Urothelium cell line (cell line): ENCODE measurements around the gene TNFRSF4.
"Not testable (repeated sequence)": the region's sequence is repeated elsewhere in the genome, so short reads cannot be mapped to it uniquely, and the experiment has no call there.

Experiments used
- DNase-seq: peaks from one replicate; pipeline ENCODE4 v3.0.0; 2011; ENCODE audit warnings: low spot score, mixed read lengths
- FAIRE-seq: peaks from 2 replicates; lab custom pipeline; 2011; peaks lifted over from hg19 to GRCh38; lab: Jason Lieb, UNC

Gene TNFRSF4

GRCh38 chr1:1185101-1185765, 28.7 kb downstream of the TNFRSF4 start:
- FAIRE-seq (no peak), DNase-seq (no peak)

GRCh38 chr1:1183833-1184775, 29.8 kb downstream of the TNFRSF4 start:
- DNase-seq (no peak), FAIRE-seq (no peak)

GRCh38 chr1:1183221-1183747, 30.7 kb downstream of the TNFRSF4 start:
- DNase-seq (no peak), FAIRE-seq (no peak)

GRCh38 chr1:1182491-1183220, 31.3 kb downstream of the TNFRSF4 start:
- DNase-seq (no peak), FAIRE-seq (no peak)

GRCh38 chr1:1181938-1182410, 32.0 kb downstream of the TNFRSF4 start:
- FAIRE-seq (no peak), DNase-seq (no peak)

- no peak for FAIRE-seq
These were observed 32.6 kb downstream of the TNFRSF4 start for GRCh38 chr1:1181129-1181937.

GRCh38 chr1:1179983-1180861, 33.7 kb downstream of the TNFRSF4 start:
- FAIRE-seq: no peak
- no peak for DNase-seq

More at GRCh38 chr1:1181129-1181937, 32.6 kb downstream of the TNFRSF4 start:
- no peak for DNase-seq

- no peak for DNase-seq
- no peak for FAIRE-seq
These were observed 34.5 kb downstream of the TNFRSF4 start for GRCh38 chr1:1179346-1179982.

- no peak for DNase-seq
- FAIRE-seq: no peak
These were observed 35.1 kb downstream of the TNFRSF4 start for GRCh38 chr1:1178794-1179331.

GRCh38 chr1:1177452-1178206, 36.3 kb downstream of the TNFRSF4 start:
- FAIRE-seq (no peak), DNase-seq (no peak)

GRCh38 chr1:1176931-1177330, 37.0 kb downstream of the TNFRSF4 start:
- FAIRE-seq: no peak
- DNase-seq: no peak

GRCh38 chr1:1176063-1176761, 37.7 kb downstream of the TNFRSF4 start:
- FAIRE-seq, DNase-seq: not testable (repeated sequence)

GRCh38 chr1:1175221-1176062, 38.5 kb downstream of the TNFRSF4 start:
- DNase-seq: no peak

GRCh38 chr1:1173793-1174415, 40.0 kb downstream of the TNFRSF4 start, which contains the start of gene TTLL10:
Gene TTLL10, plus strand, starts transcription at chr1:1173880. Its CDS starts 5,336 bp downstream, at chr1:1179216.
- FAIRE-seq (no peak), DNase-seq (no peak)

More at GRCh38 chr1:1175221-1176062, 38.5 kb downstream of the TNFRSF4 start:
- FAIRE-seq: no peak

- FAIRE-seq: no peak
- no peak for DNase-seq
These were observed 40.7 kb downstream of the TNFRSF4 start for GRCh38 chr1:1173061-1173792.
